Stimulated activated CD8-positive, alpha-beta memory T cell treated with anti-CD3 and anti-CD28 coated beads, Interleukin-2, amount 100 ng/mL, for 48 hours (primary cell): Measurements from ENCODE around the gene FNDC1.
"Not testable (repeated sequence)": the region's sequence is repeated elsewhere in the genome, so short reads cannot be mapped to it uniquely, and the experiment has no call there.

Experiments
- DNase-seq, 2 donors: peaks; one replicate each; pipeline ENCODE4 v3.0.0-alpha.2; 2020; ENCODE audit warnings: low read depth in 2 of 2

The FNDC1 gene

DNA sequence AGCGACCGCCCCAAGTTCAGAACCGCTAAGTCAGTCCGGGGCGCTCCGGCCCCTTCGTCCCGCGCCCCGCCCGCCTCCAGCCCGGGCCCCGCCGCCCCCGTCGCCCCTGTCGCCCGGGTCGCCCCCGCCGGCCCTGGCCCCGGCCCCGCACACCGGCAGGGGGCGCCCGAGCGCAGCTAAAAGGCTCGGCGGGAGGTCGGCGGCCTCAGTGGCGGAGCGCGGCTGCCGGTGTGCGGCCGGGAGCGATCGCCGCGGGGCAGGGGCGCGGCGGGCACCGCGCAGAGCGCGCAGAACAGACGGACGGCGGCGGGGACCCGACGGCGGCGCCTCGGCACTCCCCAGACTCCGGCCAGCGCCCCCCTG lies at the start of gene FNDC1:
FNDC1 (plus strand) TSS at position 208 of the 363 bp plus-strand sequence. CDS start 197 bp downstream, outside the sequence.
- peak; percentile 46 to 61 for DNase-seq

DNA sequence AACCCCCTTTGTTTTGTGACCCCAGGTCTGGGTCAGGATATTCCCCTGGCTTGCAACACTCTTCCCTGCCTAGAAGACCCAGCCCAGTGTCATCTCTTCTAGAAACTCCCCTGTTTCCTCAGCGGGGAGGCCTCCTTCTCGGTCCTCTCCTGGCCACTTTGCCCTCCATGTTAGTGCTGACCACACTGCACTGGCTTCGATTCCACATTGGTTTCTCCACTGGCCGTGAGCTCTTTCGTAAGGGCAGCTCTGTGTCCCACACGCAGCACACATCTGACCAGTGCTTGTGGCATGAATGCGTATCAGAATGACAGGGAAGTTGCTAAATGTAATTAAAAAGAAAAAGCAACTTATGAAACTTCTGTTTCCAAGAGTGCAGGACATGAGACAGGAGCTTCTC lies 49.4 kb upstream of the FNDC1 start:
- no peak for DNase-seq

DNA sequence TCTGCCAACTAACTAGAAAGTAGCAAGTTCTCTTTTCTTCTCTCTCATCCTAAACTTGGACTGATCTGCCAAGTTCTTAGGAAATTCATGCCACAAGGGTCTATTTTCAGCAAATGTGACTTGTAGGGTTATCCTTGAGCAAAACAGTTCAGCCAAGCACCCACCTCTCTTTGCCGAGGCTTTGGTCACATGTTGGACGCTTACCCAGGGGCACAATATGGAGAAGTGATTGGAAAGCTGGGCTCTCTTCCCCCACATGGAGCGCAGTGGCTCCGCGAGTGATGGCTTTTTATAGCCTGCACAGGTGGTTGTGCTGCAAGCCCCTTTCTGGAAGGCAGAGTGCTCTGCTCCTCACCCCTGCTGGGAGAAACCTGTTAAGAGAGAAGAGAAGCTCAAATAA lies 47.7 kb upstream of the FNDC1 start:
- DNase-seq: no peak

DNA sequence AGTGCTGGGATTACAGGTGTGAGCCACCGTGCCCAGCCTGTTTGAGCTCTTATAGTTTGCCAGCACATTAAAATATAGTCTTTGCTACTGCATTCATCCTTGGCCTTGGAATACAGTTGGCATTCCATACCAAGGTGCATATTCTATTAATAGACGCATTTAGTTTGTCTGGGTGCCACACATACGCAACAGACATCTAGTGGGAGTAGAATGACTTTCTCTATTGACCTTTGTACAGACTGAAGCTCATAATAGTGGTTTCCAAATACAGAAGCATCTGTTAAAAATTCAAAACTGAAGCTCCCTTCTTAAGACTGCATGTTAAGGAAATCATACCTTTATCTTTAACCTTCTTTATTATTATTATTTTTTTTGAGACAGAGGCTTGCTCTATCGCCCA lies 46.7 kb upstream of the FNDC1 start:
- no peak for DNase-seq

DNA sequence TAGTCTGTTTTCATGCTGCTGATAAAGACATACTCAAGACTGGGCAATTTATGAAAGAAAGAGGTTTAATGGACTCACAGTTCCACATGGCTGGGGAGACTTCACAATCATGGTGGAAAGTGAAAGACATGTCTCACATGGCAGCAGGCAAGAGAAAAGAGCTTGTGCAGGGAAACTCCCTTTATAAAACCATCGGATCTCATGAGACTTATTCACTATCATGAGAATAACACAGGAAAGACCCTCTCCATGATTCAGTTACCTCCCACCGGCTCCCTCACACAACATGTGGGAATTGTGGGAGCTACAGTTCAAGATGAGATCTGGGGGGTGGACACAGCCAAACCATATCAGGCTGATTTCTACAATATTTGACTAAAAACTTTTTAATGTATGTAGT lies 45.4 kb upstream of the FNDC1 start:
- DNase-seq: not testable (repeated sequence)

DNA sequence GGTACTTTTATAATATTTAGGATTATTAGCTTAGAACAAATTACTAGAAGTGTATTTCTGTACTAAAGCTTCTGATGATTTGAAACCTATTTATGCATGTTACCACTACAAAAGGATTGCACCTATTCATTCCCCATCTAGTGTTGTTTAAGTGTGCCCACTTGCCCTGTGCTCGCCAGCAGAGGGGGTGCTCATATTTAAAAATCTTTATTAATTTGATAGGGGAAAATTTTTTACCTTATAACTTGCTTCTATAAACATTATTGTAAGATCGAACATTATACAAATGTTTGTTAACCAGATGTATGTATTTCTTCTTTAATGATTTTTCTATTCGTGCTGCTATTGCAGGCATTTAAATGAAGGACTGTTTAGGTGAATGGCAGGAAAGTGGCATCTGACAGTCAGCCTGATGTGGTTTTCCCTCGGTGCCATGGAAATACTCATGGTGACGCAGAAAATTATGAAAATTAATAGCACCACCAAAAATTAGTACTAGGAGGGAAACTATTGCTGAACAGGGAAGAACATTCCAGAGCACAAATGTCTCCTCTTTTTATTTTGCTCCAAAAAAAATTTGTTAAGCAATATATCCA lies 44.1 kb upstream of the FNDC1 start:
- no peak for DNase-seq

DNA sequence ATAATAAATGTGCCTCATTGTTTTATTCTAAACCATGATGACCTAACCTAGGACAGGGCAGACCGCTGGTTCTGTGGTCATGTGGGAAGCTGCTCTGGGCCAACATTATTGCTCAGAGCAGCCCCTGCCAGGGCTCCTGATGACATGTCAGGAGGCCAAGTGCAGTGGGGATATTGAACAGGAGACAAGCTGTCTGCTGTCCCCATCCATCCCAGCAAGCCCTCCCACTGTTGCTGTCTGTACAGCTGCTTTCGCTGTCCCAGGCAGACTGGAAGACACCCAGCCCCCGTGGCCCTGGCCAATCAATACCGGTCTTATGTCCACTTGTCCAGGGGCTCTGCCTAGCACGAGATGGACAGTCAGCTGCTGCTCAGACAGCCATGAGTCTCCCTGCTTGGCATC lies 43.2 kb upstream of the FNDC1 start:
- no peak for DNase-seq

DNA sequence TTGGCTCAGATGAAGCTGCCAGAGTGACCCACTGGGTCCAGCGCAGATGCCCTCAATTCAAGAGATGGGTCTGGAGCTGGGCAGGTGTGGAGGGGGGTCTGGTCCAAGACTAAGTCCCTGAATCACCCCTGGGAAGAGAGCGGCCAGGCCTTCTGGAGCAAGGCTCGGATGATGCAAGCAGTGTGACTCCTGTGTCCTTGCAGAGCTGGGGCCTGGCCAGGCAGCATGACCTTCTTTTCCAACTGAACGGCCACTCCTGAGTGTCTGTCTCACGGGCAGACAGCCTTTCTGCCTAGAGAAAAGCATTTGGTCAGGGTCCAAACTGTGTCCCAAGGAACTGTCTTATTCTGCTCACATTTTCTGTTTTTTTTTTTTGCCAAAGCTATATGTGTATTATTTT lies 42.6 kb upstream of the FNDC1 start:
- DNase-seq: no peak

DNA sequence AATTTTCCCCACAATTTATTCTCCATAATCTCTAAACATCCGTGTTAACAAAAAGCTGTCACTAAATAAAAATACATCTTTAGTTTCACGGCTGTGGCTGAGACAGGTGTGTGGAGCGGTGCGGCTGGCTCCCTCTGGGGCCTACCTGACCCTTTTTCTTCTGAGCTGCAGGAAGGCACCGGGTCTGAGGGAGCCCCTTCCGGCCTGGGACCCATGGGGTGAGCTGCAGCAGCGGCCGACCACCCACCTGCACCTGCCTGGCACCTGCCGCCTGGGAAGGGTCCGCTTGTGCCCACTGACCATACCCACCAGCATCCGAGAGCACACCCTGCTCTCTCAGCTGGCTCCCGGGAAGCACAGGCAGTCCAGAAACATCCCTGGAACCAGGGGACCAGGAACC lies 41.5 kb upstream of the FNDC1 start:
- no peak for DNase-seq

DNA sequence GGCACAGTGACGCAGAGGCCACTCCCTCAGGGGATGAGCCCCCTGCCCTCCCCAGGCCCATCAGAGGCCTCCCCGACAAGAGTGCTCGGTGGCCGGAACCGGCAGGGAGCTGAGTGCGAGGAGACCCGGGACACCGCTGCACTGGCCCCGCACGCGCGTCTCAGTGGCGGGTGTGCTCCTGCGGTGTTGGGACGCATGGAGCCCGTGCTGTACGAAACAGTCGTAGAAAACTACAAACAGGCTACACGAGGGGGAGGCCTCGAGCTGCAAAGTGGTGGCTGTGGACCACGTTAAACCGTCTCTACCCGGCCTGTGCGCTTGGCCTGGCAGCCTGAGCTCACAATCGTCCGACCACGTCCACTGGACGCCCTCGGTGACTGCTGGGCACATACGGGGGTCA lies 40.2 kb upstream of the FNDC1 start:
- DNase-seq: no peak

DNA sequence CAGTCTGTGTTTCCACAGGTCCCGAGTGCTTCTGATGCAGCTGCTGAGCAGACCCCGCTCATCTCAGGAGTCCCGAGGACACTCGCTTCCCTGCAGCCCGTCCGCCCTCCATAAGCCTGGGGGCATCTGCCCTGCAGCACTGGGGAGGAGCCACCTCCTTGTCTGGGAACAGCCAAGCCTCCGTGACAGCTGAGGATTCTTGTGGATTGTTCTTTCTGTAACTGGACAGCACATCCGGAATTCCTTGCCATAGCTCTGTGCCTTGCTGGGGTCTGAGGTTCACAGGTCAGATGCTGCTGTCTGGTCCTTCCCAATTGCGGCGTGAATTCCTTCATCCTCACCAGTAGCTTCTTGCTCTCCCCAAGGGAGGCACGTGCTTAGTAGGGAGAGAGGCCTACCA lies 38.4 kb upstream of the FNDC1 start:
- no peak for DNase-seq

DNA sequence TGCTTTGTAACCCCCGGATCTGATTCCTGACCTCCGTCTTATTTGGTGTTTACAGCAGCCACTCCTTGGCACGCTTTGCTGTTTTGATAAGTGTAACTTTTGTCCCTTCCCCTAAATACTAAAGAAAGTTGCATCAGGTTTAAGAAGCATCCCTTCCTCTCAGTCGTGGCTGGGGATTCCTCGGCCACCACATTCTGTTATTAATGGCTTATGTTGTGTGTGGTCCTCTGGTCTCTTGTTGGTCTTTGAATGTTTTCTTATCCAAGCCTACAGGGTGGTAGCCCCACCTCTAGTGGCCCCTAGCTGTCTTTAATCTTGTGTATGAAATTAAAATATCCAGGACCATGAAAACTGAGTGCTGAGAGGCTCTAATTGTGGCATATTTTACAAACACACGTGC lies 37.5 kb upstream of the FNDC1 start:
- no peak for DNase-seq

DNA sequence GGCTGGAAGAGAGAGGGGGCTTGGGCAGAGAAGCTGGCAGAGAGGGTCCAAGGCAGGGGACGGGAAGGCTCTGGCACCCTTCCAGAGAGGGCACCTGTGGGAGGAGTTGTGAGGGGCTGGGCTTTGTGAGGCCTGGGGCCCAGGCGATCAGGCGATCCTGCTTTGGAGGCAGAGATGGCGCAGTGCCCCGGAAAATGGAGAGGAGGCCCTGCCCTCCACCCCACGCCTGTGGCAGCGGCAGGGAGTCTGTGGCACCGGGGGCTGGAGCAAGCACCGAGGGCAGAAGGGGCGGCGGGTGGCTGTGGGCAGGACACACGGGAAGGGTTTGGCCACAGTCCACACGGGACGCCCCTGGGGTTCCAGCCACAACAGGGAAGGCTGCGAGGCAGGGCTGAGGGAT lies 36.5 kb upstream of the FNDC1 start:
- DNase-seq: no peak

DNA sequence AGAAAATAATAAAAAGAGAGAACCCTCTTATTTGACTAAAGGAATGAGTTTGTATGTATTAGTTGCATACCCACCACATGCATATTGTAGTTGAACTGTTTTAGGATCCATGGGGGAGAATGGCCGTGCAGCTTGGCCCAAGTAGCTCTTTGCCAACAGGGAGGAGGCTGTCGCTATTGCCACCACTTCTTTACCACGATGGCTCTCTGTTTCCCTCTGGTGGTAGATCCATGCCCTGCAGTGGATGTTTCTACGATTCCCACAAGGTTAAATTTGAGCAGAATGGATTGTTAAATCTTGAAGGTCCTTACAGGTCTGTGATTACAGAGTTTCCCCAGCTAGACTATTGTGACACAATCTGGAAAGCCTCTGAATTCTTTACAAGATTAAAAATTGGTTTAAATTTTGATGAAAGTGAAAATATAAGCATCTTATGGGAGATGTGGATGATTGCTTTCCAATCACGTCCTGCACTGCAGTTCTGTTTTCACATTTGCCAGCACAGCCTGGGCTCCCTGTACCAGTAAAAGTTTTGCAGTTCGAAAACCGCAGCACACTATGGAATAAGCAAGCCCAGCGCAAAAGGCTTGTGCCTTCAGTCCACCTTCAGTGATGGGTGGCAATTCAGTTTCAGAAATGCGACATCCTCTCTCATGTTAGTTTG lies 34.4 kb upstream of the FNDC1 start:
- DNase-seq: peak; percentile 41 to 60

DNA sequence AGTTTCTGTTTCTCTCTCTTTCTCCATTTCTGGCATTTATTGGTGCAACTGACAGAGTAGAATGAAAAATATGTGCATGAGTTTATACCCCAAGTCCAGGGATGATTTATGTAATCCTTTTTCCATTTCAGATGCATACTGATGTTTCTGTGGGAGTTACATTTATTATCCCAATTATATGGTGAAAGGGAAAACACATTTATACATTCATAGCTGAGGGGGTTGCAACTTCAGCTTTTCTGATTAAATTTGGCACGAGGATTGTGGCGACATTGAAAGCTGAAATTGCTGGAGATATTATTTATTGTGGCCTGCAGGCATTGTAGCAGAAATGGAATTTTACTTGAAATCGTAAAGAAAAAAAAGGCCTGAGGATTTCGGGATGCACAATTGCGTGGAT lies 31.5 kb upstream of the FNDC1 start:
- DNase-seq: no peak

DNA sequence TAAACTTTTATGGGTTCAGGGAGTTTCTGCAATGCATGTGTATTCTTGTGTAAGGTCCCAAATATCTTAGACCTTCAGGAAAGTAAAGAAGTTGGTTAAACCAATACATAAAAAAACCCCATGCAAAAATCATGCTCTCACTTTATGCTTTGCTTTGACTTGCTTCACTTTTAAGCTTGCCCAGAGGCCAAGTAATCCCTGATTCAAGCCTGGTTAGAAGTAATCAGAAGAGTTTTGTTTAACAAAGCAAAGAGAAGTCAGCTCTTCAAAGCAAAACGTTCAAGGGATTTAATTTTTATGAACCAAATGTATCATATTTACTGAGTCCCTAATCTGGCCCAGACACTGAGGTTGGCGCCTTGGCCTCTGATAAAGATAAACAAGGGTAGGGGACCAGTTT lies 26.7 kb upstream of the FNDC1 start:
- no peak for DNase-seq

DNA sequence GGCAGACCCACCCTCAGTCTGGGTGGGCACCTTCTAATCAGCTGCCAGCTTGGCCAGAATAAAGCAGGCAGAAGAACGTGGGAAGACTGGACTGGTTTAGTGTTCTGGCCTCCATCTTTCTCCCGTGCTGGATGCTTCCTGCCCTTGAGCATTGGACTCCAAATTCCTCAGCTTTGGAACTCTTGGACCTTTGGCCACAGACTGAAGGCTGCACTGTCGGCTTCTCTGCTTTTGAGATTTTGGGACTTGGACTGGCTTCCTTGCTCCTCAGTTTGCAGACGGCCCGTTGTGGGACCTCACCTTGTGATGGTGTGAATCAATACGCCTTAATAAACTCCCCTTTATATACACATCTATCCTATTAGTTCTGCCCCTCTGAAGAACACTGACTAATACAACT lies 20.6 kb upstream of the FNDC1 start:
- no peak for DNase-seq

DNA sequence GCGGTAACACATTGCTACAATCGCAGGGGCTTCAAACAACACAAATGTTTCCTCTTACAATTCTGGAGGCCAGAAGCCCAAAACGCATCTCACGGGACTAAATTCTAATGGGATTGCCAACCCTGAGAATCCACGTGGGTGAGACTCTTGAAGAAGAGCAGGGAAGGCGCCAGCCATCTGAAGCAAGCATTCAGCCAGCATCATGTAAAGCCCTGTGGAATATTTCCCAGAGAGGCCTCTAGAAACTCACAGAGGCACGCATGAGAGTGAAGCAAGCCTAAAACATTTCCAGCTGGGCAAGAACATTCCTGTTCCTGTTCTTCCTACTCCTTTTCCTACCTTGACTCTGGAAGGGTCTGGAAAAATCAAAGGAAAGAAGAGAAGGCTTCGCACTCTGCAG lies 19.6 kb upstream of the FNDC1 start:
- no peak for DNase-seq

DNA sequence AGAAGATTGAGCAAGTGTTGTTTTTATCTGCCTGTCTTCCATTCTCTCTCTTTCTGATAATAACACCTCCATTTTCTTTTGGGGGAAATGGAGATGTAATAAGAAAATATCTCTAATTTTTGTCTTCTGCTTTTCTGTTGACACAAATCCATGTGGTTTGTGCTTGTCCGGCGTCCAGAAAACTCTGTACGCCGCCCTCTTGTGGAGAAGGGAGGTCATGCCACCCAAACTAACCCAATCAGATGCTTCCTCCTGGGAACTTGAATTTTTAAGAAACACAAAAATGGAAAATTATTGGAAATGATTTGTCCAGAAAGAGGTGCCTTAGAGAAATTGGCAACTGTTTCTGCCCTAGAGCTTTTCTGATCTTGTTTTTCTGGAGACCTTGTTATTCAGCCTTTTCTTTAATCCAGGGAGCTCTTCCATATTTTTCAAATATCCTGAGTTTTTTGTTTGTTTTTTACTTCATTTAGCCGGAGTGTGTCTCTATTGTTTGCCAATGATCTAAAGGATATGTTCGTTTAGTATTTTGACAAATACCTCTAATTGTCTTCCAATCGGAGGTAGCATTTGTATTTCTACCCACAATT lies 17.8 kb upstream of the FNDC1 start:
- DNase-seq: peak; percentile 12 to 34

DNA sequence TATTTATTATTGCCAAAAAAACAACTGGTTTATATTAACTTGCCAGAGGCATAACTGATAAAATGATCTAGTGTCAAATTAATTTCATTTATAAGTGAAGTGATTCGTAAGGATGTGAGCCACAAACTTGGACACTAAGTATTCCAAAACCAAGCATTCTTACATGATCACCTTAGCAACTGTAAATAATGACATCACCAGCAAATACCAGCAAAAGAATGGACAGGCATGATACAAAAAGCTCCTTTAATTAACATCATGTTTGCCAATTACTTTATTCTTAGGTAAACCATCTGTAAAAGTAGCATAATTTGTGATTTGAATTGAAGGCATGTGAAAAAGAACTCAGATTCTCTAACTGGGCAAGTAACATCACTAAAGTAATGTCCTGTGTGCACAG lies 17.2 kb upstream of the FNDC1 start:
- DNase-seq: no peak

DNA sequence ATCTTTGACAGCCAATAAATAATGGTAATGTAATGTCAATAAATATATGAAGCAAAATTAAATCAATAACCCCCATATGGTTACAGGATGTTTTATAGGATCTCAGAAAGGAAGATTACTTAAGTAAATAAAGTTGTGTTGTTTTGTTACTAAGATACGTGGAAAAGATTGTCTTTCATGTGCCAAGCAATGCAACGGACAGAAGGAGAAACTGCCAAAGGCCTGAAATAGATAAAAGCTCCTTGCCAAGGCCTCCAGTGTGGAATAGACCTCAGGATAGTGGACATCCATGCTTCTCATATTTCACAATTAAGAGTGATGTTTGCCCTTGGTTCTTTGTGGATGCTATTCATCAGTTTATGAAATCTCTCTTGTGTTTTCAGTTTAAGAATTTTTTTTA lies 16.4 kb upstream of the FNDC1 start:
- DNase-seq: no peak

DNA sequence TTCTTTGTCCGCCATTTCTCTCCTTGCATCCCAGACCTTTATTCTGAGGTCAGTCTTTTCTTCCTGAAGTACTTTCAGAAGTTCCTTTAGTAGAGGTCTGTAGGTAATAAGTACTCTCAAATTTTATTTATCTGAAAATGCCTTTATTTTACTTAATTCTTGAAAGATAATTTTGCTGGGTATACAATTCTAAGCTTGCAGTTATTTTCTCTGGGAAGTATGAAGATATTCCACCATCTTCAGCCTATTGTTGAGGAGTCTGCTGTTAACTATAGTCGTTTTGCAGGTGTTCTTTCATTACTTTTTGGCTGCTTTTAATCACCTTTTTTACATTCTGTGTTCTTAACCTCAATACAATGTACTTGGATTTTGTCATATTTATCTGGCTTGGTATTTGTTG lies 13.5 kb upstream of the FNDC1 start:
- DNase-seq: no peak

DNA sequence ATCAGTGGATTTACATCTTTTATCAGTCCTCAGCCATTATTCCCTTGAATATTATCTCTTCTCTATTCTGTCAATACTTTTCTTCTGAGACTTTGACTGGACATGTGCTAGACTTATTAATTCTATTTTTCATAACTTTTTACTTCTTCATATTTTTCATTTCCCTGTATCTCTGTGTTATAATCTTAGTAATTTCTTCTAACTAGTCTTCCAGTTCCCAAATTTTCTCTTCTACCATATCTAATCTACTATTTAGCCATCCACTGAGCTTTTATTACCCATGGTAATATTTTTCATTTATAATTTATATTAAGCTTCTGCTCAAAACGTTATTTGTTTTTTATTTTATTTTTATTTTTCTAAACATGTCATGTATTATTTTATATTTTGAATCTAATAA lies 13.1 kb upstream of the FNDC1 start:
- DNase-seq: no peak

DNA sequence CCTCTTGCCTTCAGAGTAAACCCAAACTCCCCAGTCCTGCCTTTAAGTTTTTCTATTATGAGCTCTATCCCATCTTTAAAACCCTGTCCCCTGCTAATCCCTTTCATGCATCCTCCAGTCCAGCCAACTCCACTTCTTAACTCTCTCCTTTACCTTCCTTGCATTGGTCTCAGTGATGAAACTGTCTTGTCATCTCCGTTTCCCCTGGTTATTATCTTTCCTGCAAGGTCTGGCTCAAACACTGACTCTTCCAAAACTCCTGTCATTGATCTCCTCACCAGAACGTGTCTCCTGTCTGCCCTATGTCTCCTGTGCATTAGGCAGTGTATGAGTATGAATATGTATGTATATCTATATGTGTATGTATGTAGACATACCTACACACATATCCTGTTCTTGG lies 11.8 kb upstream of the FNDC1 start:
- DNase-seq: no peak
